HepG2 (cell line): Measurements from ENCODE around the gene DCUN1D2. TPM values are rescaled to one million over a fixed set of nuclear protein-coding genes. Genes with fewer than 3 reads are reported as not detected.
A peak's percentile ranks its signal among the peaks of the same experiment; 100 is the strongest.

Source experiments
- BORCS8-MEF2B ChIP-seq: sonication (generic); formaldehyde crosslinking; IDR thresholded peaks from 2 replicates; pipeline ENCODE4 v1.8.0; 2022; ENCODE audit warnings: mild to moderate bottlenecking, missing genetic modification reagents
- CREM ChIP-seq, 2 experiments: sonication (generic) in 1 of 2; formaldehyde crosslinking in 1 of 2; IDR thresholded peaks; 2 replicates each; pipeline versions ENCODE4 v1.4.0 to v1.6.1; 2016 to 2020; ENCODE audit warnings: antibody characterized with exemption in 1 of 2, mild to moderate bottlenecking in 1 of 2, missing genetic modification reagents in 1 of 2
- GATAD2A ChIP-seq: IDR thresholded peaks from 2 replicates; pipeline ENCODE4 v1.6.1; 2016
- LCORL ChIP-seq, 2 experiments: fragments of 450-650 bp in 1 of 2; sonication (generic) in 1 of 2; formaldehyde crosslinking in 1 of 2; IDR thresholded peaks; 2 replicates each; pipeline versions ENCODE4 v1.5.0 to v1.6.1; 2017 to 2020; ENCODE audit warnings: antibody characterized with exemption in 1 of 2, missing genetic modification reagents in 1 of 2
- MEIS1 ChIP-seq: sonication (generic); formaldehyde crosslinking; IDR thresholded peaks from 2 replicates; pipeline ENCODE4 v1.9.0; 2021; ENCODE audit warnings: mild to moderate bottlenecking, missing genetic modification reagents, moderate library complexity, borderline replicate concordance
- POGK ChIP-seq: sonication (generic); formaldehyde crosslinking; conservative IDR thresholded peaks from 2 replicates; pipeline ENCODE4 v1.8.0; 2022; ENCODE audit warnings: mild to moderate bottlenecking, moderate library complexity, missing genetic modification reagents
- ZHX2 ChIP-seq, 2 experiments: sonication (generic) in 1 of 2; formaldehyde crosslinking in 1 of 2; IDR thresholded peaks; 2 replicates each; pipeline versions ENCODE4 v1.6.1 to v1.9.0; 2014 to 2022; ENCODE audit warnings: antibody characterized with exemption in 1 of 2, borderline replicate concordance in 1 of 2, inconsistent platforms in 1 of 2, low read depth in 1 of 2, missing genetic modification reagents in 1 of 2
- ZNF496 ChIP-seq: sonication (generic); formaldehyde crosslinking; IDR thresholded peaks from 2 replicates; pipeline ENCODE4 v1.8.1; 2023; ENCODE audit warnings: mild to moderate bottlenecking, moderate library complexity, missing genetic modification reagents; ENCODE audit not compliant: insufficient replicate concordance
- ZNF780A ChIP-seq: sonication (generic); formaldehyde crosslinking; IDR thresholded peaks from 2 replicates; pipeline ENCODE4 v1.8.0; 2022; ENCODE audit warnings: mild to moderate bottlenecking, missing genetic modification reagents, moderate library complexity
- polyA plus RNA-seq, 8 experiments: library from polyadenylated mRNA; depleted of rRNA in 3 of 8; stranded (reverse) in 7 of 8; unstranded in 1 of 8; fragments of >200 nt; fragmentation: Illumina TruSeq in 4 of 8; extraction: Trizol in 4 of 8; gene quantifications; 2 replicates each; pipeline versions ENCODE4 v1.2.1 to v1.2.3, GENCODE V29; 2011 to 2016; ENCODE audit warnings: low read depth in 4 of 8, missing spikeins in 1 of 8, mixed read lengths in 1 of 8; ENCODE audit not compliant: insufficient read depth in 1 of 8
- total RNA-seq, 5 experiments: library from RNA; depleted of rRNA; stranded (reverse); fragments of >200 nt; fragmentation: Illumina TruSeq; extraction: Trizol; gene quantifications; 2 replicates each; pipeline ENCODE4 v1.2.3, GENCODE V29; 2016; ENCODE audit warnings: low read depth in 1 of 5
- TF ChIP-seq, protein P1 (sequence below): sonication (generic); formaldehyde crosslinking; IDR thresholded peaks from 2 replicates; pipeline ENCODE4 v1.4.0; 2020; ENCODE audit warnings: mild to moderate bottlenecking, missing genetic modification reagents

DCUN1D2 gene
- total and polyA plus RNA-seq, 2 of the 13 experiments (the other 11 are each of a cell fraction or from before 2014, with no cell fraction given): 9.1 to 9.6 TPM

GRCh38 chr13:113448885-113449692 lies 41.4 kb downstream of the DCUN1D2 start (continued):
- TF ChIP-seq, protein P1, sequence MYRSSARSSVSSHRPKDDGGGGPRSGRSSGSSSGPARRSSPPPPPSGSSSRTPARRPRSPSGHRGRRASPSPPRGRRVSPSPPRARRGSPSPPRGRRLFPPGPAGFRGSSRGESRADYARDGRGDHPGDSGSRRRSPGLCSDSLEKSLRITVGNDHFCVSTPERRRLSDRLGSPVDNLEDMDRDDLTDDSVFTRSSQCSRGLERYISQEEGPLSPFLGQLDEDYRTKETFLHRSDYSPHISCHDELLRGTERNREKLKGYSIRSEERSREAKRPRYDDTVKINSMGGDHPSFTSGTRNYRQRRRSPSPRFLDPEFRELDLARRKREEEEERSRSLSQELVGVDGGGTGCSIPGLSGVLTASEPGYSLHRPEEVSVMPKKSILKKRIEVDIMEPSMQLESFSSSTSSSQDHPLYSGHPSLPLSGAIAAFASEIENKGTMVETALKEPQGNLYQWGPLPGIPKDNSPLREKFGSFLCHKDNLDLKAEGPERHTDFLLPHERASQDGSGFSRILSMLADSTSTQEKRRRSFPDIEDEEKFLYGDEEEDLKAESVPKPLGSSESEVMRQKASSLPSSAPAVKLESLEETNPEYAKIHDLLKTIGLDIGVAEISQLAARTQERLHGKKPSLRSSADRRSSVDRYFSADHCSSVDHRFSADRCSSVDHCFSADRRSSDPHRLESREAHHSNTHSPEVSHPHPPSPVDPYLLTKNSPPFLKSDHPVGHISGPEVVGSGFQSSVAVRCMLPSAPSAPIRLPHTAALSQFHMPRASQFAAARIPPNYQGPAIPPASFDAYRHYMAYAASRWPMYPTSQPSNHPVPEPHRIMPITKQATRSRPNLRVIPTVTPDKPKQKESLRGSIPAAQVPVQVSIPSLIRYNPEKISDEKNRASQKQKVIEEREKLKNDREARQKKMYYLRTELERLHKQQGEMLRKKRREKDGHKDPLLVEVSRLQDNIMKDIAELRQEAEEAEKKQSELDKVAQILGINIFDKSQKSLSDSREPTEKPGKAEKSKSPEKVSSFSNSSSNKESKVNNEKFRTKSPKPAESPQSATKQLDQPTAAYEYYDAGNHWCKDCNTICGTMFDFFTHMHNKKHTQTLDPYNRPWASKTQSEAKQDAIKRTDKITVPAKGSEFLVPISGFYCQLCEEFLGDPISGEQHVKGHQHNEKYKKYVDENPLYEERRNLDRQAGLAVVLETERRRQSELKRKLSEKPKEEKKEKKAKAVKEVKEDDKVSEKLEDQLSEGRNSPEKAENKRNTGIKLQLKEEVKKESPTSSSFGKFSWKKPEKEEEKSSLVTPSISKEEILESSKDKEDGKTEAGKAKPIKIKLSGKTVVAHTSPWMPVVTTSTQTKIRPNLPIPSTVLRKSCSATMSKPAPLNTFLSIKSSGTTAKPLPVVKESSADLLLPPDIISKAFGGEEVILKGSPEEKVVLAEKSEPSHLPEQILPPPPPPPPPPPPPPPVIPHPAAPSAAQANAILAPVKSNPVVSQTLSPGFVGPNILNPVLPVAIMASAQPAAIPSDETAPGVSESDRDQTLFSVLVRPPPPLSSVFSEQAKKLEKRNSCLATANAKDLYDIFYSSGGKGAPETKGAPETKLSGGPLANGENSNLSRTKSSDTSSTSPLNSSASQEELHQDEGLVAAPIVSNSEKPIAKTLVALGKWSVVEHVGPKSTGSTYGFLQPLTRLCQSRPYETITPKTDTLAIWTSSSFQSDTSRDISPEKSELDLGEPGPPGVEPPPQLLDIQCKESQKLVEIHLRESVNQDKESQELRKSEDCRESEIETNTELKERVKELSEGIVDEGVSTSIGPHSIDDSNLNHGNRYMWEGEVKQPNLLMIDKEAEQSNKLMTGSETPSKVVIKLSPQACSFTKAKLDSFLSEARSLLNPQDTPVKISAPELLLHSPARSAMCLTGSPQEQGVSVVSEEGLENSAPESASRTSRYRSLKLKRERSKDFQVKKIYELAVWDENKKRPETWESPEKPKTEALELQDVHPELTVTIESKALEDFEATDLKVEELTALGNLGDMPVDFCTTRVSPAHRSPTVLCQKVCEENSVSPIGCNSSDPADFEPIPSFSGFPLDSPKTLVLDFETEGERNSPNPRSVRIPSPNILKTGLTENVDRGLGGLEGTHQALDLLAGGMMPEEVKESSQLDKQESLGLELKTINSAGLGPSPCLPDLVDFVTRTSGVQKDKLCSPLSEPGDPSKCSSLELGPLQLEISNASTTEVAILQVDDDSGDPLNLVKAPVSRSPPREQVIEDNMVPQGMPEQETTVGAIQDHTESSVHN: 0 out of 2 replicates have a peak, but pooled peaks have one; percentile 35
- TF ChIP-seq ZHX2 (IDR thresholded peaks at IDR 0.05; ENCODE audit: low read depth) (peak; percentile 78; the same call in 1 of the 2 replicates), ZHX2 (CRISPR knock-in tag; IDR thresholded peaks at IDR 0.05; ENCODE audit: borderline replicate concordance) (0 out of 2 replicates have a peak, but pooled peaks have one; percentile 13), GATAD2A (CRISPR knock-in tag) (peak; percentile 29; the same call in 1 of the 2 replicates), POGK (peak; percentile 48; the same call in 1 of the 2 replicates), MEIS1 (CRISPR knock-in tag) (0 out of 2 replicates have a peak, but pooled peaks have one; percentile 38), ZNF780A (CRISPR knock-in tag) (no peak), ZNF496 (CRISPR knock-in tag) (no peak), LCORL (IDR thresholded peaks at IDR 0.05) (no peak), LCORL (CRISPR knock-in tag; IDR thresholded peaks at IDR 0.05) (peak; percentile 34; the same call in 1 of the 2 replicates), CREM (IDR thresholded peaks at IDR 0.05) (peak; percentile 83), CREM (CRISPR knock-in tag; IDR thresholded peaks at IDR 0.05) (no peak), BORCS8-MEF2B (peak; percentile 26; the same call in 1 of the 2 replicates)
